ENCODE results near the gene MCM9. TPM values are rescaled to one million over a fixed set of nuclear protein-coding genes. Genes with fewer than 3 reads are reported as not detected.

MCM9 gene
- total RNA-seq, 4 donors from 2014 or later: 3.5 to 6.9 (median 5.0) TPM

DNA sequence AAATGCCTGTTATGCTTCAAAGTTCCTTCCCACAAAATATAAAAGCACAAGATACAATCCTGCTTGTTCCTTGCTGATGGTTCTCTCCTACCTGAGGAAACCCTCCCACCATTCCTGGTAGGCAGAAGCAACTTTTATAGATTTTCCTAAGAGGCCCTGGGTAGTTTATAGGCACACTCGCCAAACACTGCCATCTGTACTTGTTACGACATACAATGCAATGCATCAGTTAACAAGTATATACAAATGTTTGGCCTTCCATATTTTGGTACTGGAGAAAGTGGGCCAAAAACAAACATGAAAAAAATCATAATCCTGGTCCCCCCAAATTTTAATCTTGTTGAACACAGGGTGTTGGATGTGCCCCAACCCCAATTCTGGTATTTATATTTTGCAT lies 16.6 kb downstream of the MCM9 start:
- H3K27ac ChIP-seq: no peak overlapping the region
- no peaks in the 10 kb centered on the region for H3K27me3 ChIP-seq
- H3K4me1 ChIP-seq: peaks cover 0 to 5% of the 10 kb centered on the region in 2 donors
- no peak overlapping the region for H3K4me3 ChIP-seq
- H3K36me3 ChIP-seq: peaks cover 7 to 62% of the 10 kb centered on the region in 2 donors
- ATAC-seq: no peak
- no peaks in the 10 kb centered on the region for H3K9me3 ChIP-seq
- TF ChIP-seq, protein P1, sequence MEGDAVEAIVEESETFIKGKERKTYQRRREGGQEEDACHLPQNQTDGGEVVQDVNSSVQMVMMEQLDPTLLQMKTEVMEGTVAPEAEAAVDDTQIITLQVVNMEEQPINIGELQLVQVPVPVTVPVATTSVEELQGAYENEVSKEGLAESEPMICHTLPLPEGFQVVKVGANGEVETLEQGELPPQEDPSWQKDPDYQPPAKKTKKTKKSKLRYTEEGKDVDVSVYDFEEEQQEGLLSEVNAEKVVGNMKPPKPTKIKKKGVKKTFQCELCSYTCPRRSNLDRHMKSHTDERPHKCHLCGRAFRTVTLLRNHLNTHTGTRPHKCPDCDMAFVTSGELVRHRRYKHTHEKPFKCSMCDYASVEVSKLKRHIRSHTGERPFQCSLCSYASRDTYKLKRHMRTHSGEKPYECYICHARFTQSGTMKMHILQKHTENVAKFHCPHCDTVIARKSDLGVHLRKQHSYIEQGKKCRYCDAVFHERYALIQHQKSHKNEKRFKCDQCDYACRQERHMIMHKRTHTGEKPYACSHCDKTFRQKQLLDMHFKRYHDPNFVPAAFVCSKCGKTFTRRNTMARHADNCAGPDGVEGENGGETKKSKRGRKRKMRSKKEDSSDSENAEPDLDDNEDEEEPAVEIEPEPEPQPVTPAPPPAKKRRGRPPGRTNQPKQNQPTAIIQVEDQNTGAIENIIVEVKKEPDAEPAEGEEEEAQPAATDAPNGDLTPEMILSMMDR (IDR thresholded peaks at IDR 0.05 in 4 of 5, conservative IDR thresholded peaks at IDR 0.05 in 1 of 5): no peak
- no peak for TF ChIP-seq POLR2A (IDR thresholded peaks at IDR 0.05)
- intact Hi-C loops (cut with DNase I; ENCODE audit: low total_unique reads): no loop called here
- DNase-seq: no peak
- in situ Hi-C loops (cut with MboI; ENCODE audit: low sequenced_read_pairs in 4 of 4): no loop called here

DNA sequence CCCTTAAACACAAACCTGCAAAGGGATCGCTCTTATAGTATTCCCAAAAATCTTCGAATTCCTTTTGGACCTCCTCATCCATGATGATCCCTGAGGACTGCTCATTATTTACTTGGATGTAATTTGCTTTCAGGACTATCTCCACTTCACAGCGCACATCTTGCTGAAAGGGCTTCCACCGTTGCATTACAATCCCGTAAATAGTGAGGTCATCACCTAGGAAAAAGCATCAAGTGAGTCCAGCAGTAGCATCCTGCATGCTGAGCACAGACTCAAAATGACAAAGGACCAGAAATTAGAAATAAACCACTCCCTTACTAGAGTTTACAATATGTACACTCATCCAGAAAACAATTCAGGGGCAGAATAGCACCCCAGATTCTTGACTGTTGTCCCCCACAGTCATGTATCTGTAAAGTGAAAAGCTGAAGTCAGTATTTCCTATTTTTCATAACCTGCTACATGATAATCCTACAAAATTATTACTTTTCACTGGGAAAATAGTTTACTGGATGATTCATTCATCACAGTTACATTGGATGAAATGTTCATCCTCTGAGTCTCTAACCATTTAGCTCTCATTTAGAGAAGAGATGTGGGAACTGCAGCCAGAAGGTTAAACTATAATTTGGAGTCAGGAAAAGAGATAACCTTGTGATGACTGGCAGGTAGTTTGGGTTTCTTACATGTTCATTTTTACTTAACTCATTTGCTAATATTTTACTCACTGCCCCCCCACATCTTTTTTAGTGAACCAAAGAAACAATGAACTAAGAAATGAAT lies 17.2 kb downstream of the MCM9 start:
- ATAC-seq (no peak), DNase-seq (no peak)
- intact Hi-C loops (cut with DNase I; ENCODE audit: low total_unique reads) (no loop called here), in situ Hi-C loops (cut with MboI; ENCODE audit: low sequenced_read_pairs in 4 of 4) (no loop called here)
- H3K9me3 ChIP-seq: no peaks in the 10 kb centered on the region
- no peak overlapping the region for H3K27ac ChIP-seq
- H3K27me3 ChIP-seq: no peaks in the 10 kb centered on the region
- no peak for TF ChIP-seq POLR2A (IDR thresholded peaks at IDR 0.05)
- TF ChIP-seq, protein P1 (IDR thresholded peaks at IDR 0.05 in 4 of 5, conservative IDR thresholded peaks at IDR 0.05 in 1 of 5): no peak
- peaks cover 0 to 5% of the 10 kb centered on the region in 2 donors for H3K4me1 ChIP-seq
- no peak overlapping the region for H3K4me3 ChIP-seq
- peaks cover 3 to 62% of the 10 kb centered on the region in 2 donors for H3K36me3 ChIP-seq

DNA sequence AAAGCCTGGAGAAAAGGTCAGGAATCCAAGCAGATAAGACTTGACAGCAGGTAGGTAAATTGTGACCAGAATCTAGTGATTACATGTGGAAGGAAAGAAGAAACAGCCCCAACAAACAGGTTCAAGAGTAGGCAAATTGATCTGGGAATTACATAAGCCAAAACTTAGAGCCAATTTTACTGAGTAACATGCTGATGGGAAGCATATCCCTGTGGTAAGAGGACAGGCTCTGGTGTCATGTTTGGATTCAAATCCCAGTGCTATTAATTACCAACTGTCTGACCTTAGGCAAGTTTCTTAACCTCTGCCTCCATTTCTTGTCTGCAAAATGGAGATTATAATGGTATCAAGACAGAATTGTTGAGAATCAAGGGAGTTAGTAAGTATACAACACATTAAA lies 20.4 kb downstream of the MCM9 start:
- Histone ChIP-seq H3K36me3 (peaks cover 3 to 65% of the 10 kb centered on the region in 2 donors), H3K4me1 (peaks cover 0 to 5% of the 10 kb centered on the region in 2 donors), H3K27me3 (no peaks in the 10 kb centered on the region), H3K27ac (no peak overlapping the region), H3K4me3 (no peak overlapping the region), H3K9me3 (no peaks in the 10 kb centered on the region)
- intact Hi-C loops (cut with DNase I; ENCODE audit: low total_unique reads): no loop called here
- in situ Hi-C loops (cut with MboI; ENCODE audit: low sequenced_read_pairs in 4 of 4): no loop called here
- no peak for DNase-seq
- no peak for TF ChIP-seq POLR2A (IDR thresholded peaks at IDR 0.05)
- TF ChIP-seq, protein P1 (IDR thresholded peaks at IDR 0.05 in 4 of 5, conservative IDR thresholded peaks at IDR 0.05 in 1 of 5): no peak
- no peak for ATAC-seq

DNA sequence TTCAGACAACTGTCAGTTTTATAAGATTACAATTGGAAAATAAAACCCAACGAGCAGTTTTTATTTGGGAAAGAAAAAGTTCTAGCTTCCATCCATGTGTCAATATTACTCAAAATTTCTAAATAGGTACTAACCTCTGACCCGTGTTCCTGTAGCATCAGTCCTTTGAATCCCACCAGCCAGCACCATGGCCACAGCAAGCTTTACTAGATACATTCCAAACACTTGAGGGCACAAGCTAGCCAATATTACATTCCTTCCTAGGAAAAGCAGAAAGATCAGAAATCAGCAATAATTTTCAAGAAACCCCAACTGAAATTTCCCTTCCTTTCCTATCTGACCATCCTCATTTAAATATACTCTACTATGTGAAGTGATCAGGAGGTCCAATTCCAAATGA lies 21.8 kb downstream of the MCM9 start:
- Histone ChIP-seq H3K27ac (no peak overlapping the region), H3K4me1 (peaks cover 0 to 5% of the 10 kb centered on the region in 2 donors), H3K9me3 (no peaks in the 10 kb centered on the region), H3K4me3 (no peak overlapping the region), H3K27me3 (no peaks in the 10 kb centered on the region), H3K36me3 (peaks cover 0 to 75% of the 10 kb centered on the region in 2 donors)
- ATAC-seq (no peak), DNase-seq (no peak)
- intact Hi-C loops (cut with DNase I; ENCODE audit: low total_unique reads) (no loop called here), in situ Hi-C loops (cut with MboI; ENCODE audit: low sequenced_read_pairs in 4 of 4) (no loop called here)
- TF ChIP-seq POLR2A (IDR thresholded peaks at IDR 0.05): no peak
- TF ChIP-seq, protein P1 (IDR thresholded peaks at IDR 0.05 in 4 of 5, conservative IDR thresholded peaks at IDR 0.05 in 1 of 5): no peak
